Trophoblast cell (in vitro differentiated cells and primary cell): ENCODE results near the gene IKZF3.

Experiments
- DNase-seq, 2 donors: peaks; one replicate each; pipeline ENCODE4 v3.0.0-alpha.2; 2016
- H2AFZ ChIP-seq: 2 replicates; pipeline ENCODE4 v1.6.1; 2013; ENCODE audit warnings: low read length, moderate library complexity, mild to moderate bottlenecking; ENCODE audit not compliant: insufficient read depth, poor library complexity
- H2AK5ac ChIP-seq: 2 replicates; pipeline ENCODE4 v1.6.1; 2013; ENCODE audit warnings: mild to moderate bottlenecking, low read length
- H2BK120ac ChIP-seq: 2 replicates; pipeline ENCODE4 v1.6.1; 2013; ENCODE audit warnings: low read length, mild to moderate bottlenecking, moderate library complexity; ENCODE audit not compliant: insufficient read depth, poor library complexity
- H2BK12ac ChIP-seq: 2 replicates; pipeline ENCODE4 v1.6.1; 2013; ENCODE audit warnings: mild to moderate bottlenecking, low read length, moderate library complexity
- H2BK5ac ChIP-seq: 2 replicates; pipeline ENCODE4 v1.6.1; 2013; ENCODE audit warnings: low read length, low read depth, moderate library complexity, mild to moderate bottlenecking; ENCODE audit not compliant: poor library complexity
- H3K14ac ChIP-seq: 2 replicates; pipeline ENCODE4 v1.6.1; 2013; ENCODE audit warnings: mild to moderate bottlenecking, low read length
- H3K18ac ChIP-seq: 2 replicates; pipeline ENCODE4 v1.6.1; 2013; ENCODE audit warnings: mild to moderate bottlenecking, low read length
- H3K23ac ChIP-seq: 2 replicates; pipeline ENCODE4 v1.6.1; 2013; ENCODE audit warnings: low read length
- H3K27ac ChIP-seq: 2 replicates; pipeline ENCODE4 v1.5.1; 2013; ENCODE audit warnings: low read depth, mild to moderate bottlenecking, inconsistent platforms, low read length, moderate library complexity
- H3K27me3 ChIP-seq: 2 replicates; pipeline ENCODE4 v1.6.1; 2013; ENCODE audit warnings: inconsistent platforms, mild to moderate bottlenecking, low read length, moderate library complexity; ENCODE audit not compliant: insufficient read depth
- H3K36me3 ChIP-seq, 2 experiments: 1 replicate in 1 of 2; 2 replicates in 1 of 2; pipeline ENCODE4 v1.6.1; 2013; ENCODE audit warnings: low read length in 2 of 2, mild to moderate bottlenecking in 2 of 2, moderate library complexity in 1 of 2; ENCODE audit not compliant: insufficient read depth in 2 of 2, control insufficient read depth in 1 of 2
- H3K4ac ChIP-seq: 2 replicates; pipeline ENCODE4 v1.6.1; 2013; ENCODE audit warnings: low read depth, mild to moderate bottlenecking, low read length, moderate library complexity
- H3K4me1 ChIP-seq, 2 experiments: 1 replicate in 1 of 2; 2 replicates in 1 of 2; pipeline ENCODE4 v1.6.1; 2013; ENCODE audit warnings: low read length in 2 of 2, mild to moderate bottlenecking in 2 of 2, moderate library complexity in 1 of 2; ENCODE audit not compliant: insufficient read depth in 2 of 2, control insufficient read depth in 1 of 2
- H3K4me2 ChIP-seq: 2 replicates; pipeline ENCODE4 v1.6.1; 2013; ENCODE audit warnings: inconsistent platforms, mild to moderate bottlenecking, low read length, moderate library complexity
- H3K4me3 ChIP-seq: 2 replicates; pipeline ENCODE4 v1.5.1; 2013; ENCODE audit warnings: mild to moderate bottlenecking, low read depth, low read length, inconsistent platforms
- H3K79me1 ChIP-seq: one replicate; pipeline ENCODE4 v1.6.1; 2013; ENCODE audit warnings: low read length
- H3K79me2 ChIP-seq: 2 replicates; pipeline ENCODE4 v1.6.1; 2013; ENCODE audit warnings: low read length, mild to moderate bottlenecking; ENCODE audit not compliant: control insufficient read depth, insufficient read depth, poor library complexity
- H3K9ac ChIP-seq: 2 replicates; pipeline ENCODE4 v1.6.1; 2013; ENCODE audit warnings: mild to moderate bottlenecking, low read length
- H3K9me3 ChIP-seq: 2 replicates; pipeline ENCODE4 v1.6.1; 2013; ENCODE audit warnings: low read depth, mild to moderate bottlenecking, control low read depth, inconsistent platforms, low read length; ENCODE audit not compliant: insufficient read depth
- H4K12ac ChIP-seq: 2 replicates; pipeline ENCODE4 v1.6.1; 2013; ENCODE audit warnings: low read depth, mild to moderate bottlenecking, low read length, moderate library complexity
- H4K8ac ChIP-seq: 2 replicates; pipeline ENCODE4 v1.6.1; 2013; ENCODE audit warnings: low read depth, mild to moderate bottlenecking, low read length, moderate library complexity
- H4K91ac ChIP-seq: one replicate; pipeline ENCODE4 v1.6.1; 2013; ENCODE audit warnings: low read depth, mild to moderate bottlenecking, low read length, moderate library complexity
- WGBS: extraction: QIAGEN DNeasy Blood & Tissue Kit; methylation state at CpG from one replicate; pipeline ENCODE4 v1.1.7; 2013; ENCODE audit warnings: missing lambda C conversion rate; ENCODE audit not compliant: insufficient read length, insufficient coverage; ENCODE audit errors: extremely low coverage; 5-methylcytosine and 5-hydroxymethylcytosine counted together

Gene IKZF3

GRCh38 chr17:39838784-39839183 is 25.3 kb downstream of the IKZF3 start:
- peaks cover 8% of the 10 kb centered on the region for H3K9me3 ChIP-seq
- no CpG with 5 or more reads among the region's 1 CpG for WGBS
- no peaks in the 10 kb centered on the region for H3K79me1 ChIP-seq
- H2BK12ac ChIP-seq = no peak overlapping the region
- no peak overlapping the region for H4K91ac ChIP-seq
- no peak overlapping the region for H4K12ac ChIP-seq
- no peak overlapping the region for H2AK5ac ChIP-seq
- no peak overlapping the region for H2BK5ac ChIP-seq
- no peaks in the 10 kb centered on the region for H3K27me3 ChIP-seq
- H3K4me2 ChIP-seq = no peak overlapping the region
- H2BK120ac ChIP-seq = no peak overlapping the region
- no peak for DNase-seq
- H3K27ac ChIP-seq = no peak overlapping the region
- H2AFZ ChIP-seq = no peak overlapping the region
- H3K4me1 ChIP-seq = no peaks in the 10 kb centered on the region
- no peak overlapping the region for H3K4ac ChIP-seq
- H3K4me3 ChIP-seq = no peak overlapping the region
- no peak overlapping the region for H3K23ac ChIP-seq
- no peaks in the 10 kb centered on the region for H3K36me3 ChIP-seq
- H3K9ac ChIP-seq = no peak overlapping the region
- no peak overlapping the region for H3K18ac ChIP-seq
- no peaks in the 10 kb centered on the region for H3K79me2 ChIP-seq
- H4K8ac ChIP-seq = no peak overlapping the region
- H3K14ac ChIP-seq = no peak overlapping the region

GRCh38 chr17:39838057-39838456 is 26.1 kb downstream of the IKZF3 start:
- no peak overlapping the region for H2BK12ac ChIP-seq
- H3K4ac ChIP-seq = no peak overlapping the region
- peaks cover 8% of the 10 kb centered on the region for H3K9me3 ChIP-seq
- no peak overlapping the region for H4K12ac ChIP-seq
- no peaks in the 10 kb centered on the region for H3K79me2 ChIP-seq
- H3K4me3 ChIP-seq = no peak overlapping the region
- no peak overlapping the region for H3K9ac ChIP-seq
- no CpG with 5 or more reads among the region's 1 CpG for WGBS
- no peaks in the 10 kb centered on the region for H3K4me1 ChIP-seq
- no peak overlapping the region for H2AK5ac ChIP-seq
- no peak for DNase-seq
- no peak overlapping the region for H4K91ac ChIP-seq
- H2BK120ac ChIP-seq = no peak overlapping the region
- no peaks in the 10 kb centered on the region for H3K36me3 ChIP-seq
- H2AFZ ChIP-seq = no peak overlapping the region
- no peaks in the 10 kb centered on the region for H3K27me3 ChIP-seq
- H3K18ac ChIP-seq = no peak overlapping the region
- H3K4me2 ChIP-seq = no peak overlapping the region
- no peak overlapping the region for H3K23ac ChIP-seq
- H2BK5ac ChIP-seq = no peak overlapping the region
- no peak overlapping the region for H3K27ac ChIP-seq
- no peak overlapping the region for H3K14ac ChIP-seq
- H3K79me1 ChIP-seq = no peaks in the 10 kb centered on the region
- no peak overlapping the region for H4K8ac ChIP-seq

GRCh38 chr17:39836117-39836516 is 28.0 kb downstream of the IKZF3 start:
- Histone ChIP-seq H4K91ac (no peak overlapping the region), H2AFZ (no peak overlapping the region), H3K79me1 (no peaks in the 10 kb centered on the region), H3K4me1 (no peaks in the 10 kb centered on the region), H2BK12ac (no peak overlapping the region), H2BK120ac (no peak overlapping the region), H2BK5ac (no peak overlapping the region), H3K4me2 (no peak overlapping the region), H3K18ac (no peak overlapping the region), H3K14ac (no peak overlapping the region), H2AK5ac (no peak overlapping the region), H3K79me2 (no peaks in the 10 kb centered on the region), H3K4ac (no peak overlapping the region), H3K27ac (no peak overlapping the region), H3K23ac (no peak overlapping the region), H3K4me3 (no peak overlapping the region), H4K8ac (no peak overlapping the region), H3K27me3 (no peaks in the 10 kb centered on the region), H3K36me3 (no peaks in the 10 kb centered on the region), H3K9me3 (peaks cover 8% of the 10 kb centered on the region), H4K12ac (no peak overlapping the region), H3K9ac (no peak overlapping the region)
- WGBS = no CpG with 5 or more reads among the region's 6 CpGs
- DNase-seq = no peak

DNA sequence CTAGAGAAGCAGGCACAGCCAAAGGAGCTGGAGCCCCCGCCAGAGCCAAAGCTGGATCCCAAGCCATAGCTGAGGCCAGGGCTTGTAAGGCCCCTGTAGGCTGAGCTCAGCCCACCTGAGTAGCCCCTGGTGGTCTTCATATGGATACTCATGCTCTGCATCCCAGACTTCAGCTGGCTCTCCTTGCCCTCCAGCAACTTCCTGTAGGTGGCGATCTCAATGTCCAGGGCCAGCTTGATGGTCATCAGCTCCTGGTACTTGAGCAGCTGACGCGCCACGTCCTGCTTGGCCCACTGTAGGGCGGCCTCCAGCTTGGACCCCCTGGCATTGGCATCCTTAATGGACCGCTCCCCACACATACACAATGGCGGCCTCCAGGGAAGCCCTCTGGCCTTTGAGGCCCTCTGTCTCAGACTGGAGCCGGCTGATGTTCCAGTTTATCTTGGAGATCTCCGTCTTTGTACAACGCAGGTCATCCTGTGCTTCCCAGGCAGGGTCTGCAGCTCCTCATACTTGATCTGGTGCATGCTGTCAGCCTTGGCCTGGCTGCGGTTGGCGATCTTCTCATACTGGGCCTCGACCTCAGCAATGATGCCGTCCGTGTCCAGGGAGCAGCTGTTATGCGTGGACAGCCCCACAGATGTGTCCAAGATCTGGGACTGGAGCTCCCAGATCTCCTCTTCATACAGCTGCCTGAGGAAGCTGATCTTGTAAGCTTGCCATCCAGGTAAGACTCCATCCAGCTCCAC is 28.9 kb downstream of the IKZF3 start:
- Histone ChIP-seq H3K9ac (no peak overlapping the region), H3K23ac (no peak overlapping the region), H4K91ac (no peak overlapping the region), H2AK5ac (no peak overlapping the region), H3K14ac (no peak overlapping the region), H3K36me3 (no peaks in the 10 kb centered on the region), H3K18ac (no peak overlapping the region), H3K79me1 (no peaks in the 10 kb centered on the region), H4K8ac (no peak overlapping the region), H3K4me2 (no peak overlapping the region), H3K4me1 (no peaks in the 10 kb centered on the region), H2BK12ac (no peak overlapping the region), H3K27me3 (no peaks in the 10 kb centered on the region), H3K79me2 (no peaks in the 10 kb centered on the region), H2AFZ (no peak overlapping the region), H3K27ac (no peak overlapping the region), H2BK5ac (no peak overlapping the region), H3K4ac (no peak overlapping the region), H2BK120ac (no peak overlapping the region), H4K12ac (no peak overlapping the region), H3K9me3 (peaks cover 8% of the 10 kb centered on the region), H3K4me3 (no peak overlapping the region)
- WGBS = no CpG with 5 or more reads among the region's 17 CpGs
- no peak for DNase-seq
